Subcutaneous abdominal adipose tissue (tissue), 5 donors: ENCODE results near the gene FAAH.
"Not testable (repeated sequence)": the region's sequence is repeated elsewhere in the genome, so short reads cannot be mapped to it uniquely, and the experiment has no call there.

ENCODE experiments used
- H3K27ac ChIP-seq: one replicate; pipeline ENCODE4 v1.7.0; 2013; ENCODE audit warnings: low read depth, mild to moderate bottlenecking, inconsistent platforms, low read length, moderate library complexity
- H3K27me3 ChIP-seq, 5 donors: one replicate each; pipeline ENCODE4 v1.7.0; 2013; ENCODE audit warnings: low read length in 5 of 5, inconsistent platforms in 1 of 5; ENCODE audit not compliant: control insufficient read depth in 5 of 5, insufficient read depth in 4 of 5
- H3K36me3 ChIP-seq, 5 donors: one replicate each; pipeline ENCODE4 v1.7.0; 2013; ENCODE audit warnings: low read length in 5 of 5; ENCODE audit not compliant: control insufficient read depth in 5 of 5, insufficient read depth in 5 of 5
- H3K4me1 ChIP-seq, 5 donors: one replicate each; pipeline ENCODE4 v1.7.0; 2013; ENCODE audit warnings: low read length in 5 of 5, mild to moderate bottlenecking in 3 of 5, moderate library complexity in 1 of 5; ENCODE audit not compliant: control insufficient read depth in 5 of 5, insufficient read depth in 5 of 5
- H3K4me3 ChIP-seq, 5 donors: one replicate each; pipeline ENCODE4 v1.7.0; 2013; ENCODE audit warnings: low read length in 5 of 5, low read depth in 1 of 5
- H3K9ac ChIP-seq, 5 donors: one replicate each; pipeline ENCODE4 v1.7.0; 2013; ENCODE audit warnings: low read length in 5 of 5, mild to moderate bottlenecking in 4 of 5, moderate library complexity in 3 of 5
- H3K9me3 ChIP-seq, 5 donors: one replicate each; pipeline ENCODE4 v1.7.0; 2013; ENCODE audit warnings: low read length in 5 of 5; ENCODE audit not compliant: control insufficient read depth in 5 of 5
- donor health status: healthy.
- donor health status: healthy.
- donor health status: healthy.
- donor health status: healthy.
- donor health status: healthy.

FAAH gene

DNA sequence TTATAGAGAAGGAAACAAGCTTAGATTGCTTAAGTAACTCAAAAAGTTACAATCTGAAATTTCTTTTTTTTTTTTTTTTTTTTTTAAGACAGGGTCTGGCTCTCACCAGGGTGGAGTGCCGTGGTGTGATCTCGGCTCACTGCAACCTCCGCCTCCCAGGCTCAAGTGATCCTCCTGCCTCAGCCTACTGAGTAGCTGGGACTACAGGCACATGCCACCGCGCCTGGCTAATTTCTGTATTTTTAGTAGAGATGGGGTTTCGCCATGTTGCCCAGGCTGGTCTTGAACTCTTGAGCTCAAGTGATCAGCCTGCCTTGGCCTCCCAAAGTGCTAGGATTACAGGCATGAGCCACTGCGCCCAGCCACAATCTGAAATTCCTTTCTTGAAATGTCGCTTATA lies 26.4 kb upstream of the FAAH start:
- Histone ChIP-seq H3K9ac (peak overlapping the region in 1 of 5 donors; percentile 42), H3K36me3 (peaks cover 8 to 39% (median 24%) of the 10 kb centered on the region in 5 donors), H3K4me1 (peaks cover 0 to 20% (median 15%) of the 10 kb centered on the region in 5 donors)
- not testable (repeated sequence) for H3K9me3 ChIP-seq, H3K27me3 ChIP-seq, H3K27ac ChIP-seq, H3K4me3 ChIP-seq

DNA sequence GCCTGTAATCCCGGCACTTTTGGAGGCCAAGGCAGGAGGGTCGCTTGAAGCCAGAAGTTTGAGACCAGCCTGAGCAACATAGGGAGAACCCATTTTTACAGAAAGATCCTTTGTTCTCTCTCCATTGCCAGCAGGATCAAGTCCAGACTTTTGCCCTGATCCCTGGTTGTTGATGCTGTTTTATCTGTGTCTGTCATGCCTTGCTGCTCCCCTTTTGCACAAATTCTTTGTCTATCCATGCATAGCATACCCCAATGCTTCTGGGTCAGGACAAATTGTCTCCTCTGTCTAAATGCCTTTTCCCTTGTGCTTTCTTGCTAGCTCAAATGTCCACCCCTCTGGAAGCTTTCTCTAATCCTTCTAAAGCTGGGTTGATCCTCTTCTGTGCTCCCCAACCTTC lies 25.3 kb upstream of the FAAH start:
- Histone ChIP-seq H3K9ac (no peak overlapping the region), H3K27ac (no peak overlapping the region), H3K36me3 (peaks cover 0 to 30% (median 14%) of the 10 kb centered on the region in 5 donors), H3K27me3 (no peaks in the 10 kb centered on the region), H3K4me1 (peaks cover 0 to 22% (median 19%) of the 10 kb centered on the region in 5 donors), H3K9me3 (no peaks in the 10 kb centered on the region), H3K4me3 (peak overlapping the region in 1 of 5 donors; percentile 33)

DNA sequence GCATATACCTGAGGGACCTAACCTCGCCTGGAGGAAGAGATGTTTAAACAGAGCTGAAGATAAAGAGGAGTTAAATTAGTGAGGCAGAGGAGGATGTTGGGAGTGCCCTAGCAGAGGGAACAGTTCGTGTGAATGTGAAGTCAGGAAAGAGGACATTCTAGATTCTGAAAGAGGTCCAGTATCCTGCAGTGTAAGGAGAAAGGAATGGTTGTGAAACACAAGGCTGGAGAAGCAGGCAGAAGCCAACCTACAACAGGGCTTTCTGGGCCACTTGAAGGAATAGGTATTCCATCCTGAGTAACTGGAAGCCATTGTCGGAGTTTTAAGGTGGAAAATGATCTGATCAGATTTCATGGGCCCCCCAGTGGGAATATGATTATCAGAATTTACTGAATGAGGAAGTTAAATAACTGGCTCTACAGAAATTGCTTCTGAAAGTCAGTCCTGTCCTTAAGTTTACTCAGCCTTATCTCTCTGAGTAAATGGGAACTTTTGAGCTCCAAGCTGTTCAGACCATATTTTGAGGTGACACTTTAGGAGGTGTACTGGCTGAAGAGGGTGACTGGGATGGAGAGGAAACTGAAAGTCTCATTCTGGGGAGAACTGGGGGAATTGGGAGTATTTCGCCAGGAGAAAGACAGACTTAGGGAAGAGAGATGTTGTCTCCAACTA lies 24.4 kb upstream of the FAAH start:
- peaks cover 0 to 22% (median 19%) of the 10 kb centered on the region in 5 donors for H3K4me1 ChIP-seq
- no peaks in the 10 kb centered on the region for H3K9me3 ChIP-seq
- peak overlapping the region in 1 of 5 donors; percentile 13 for H3K9ac ChIP-seq
- no peak overlapping the region for H3K4me3 ChIP-seq
- H3K27me3 ChIP-seq, result no peaks in the 10 kb centered on the region
- peaks cover 0 to 24% (median 14%) of the 10 kb centered on the region in 5 donors for H3K36me3 ChIP-seq
- no peak overlapping the region for H3K27ac ChIP-seq

DNA sequence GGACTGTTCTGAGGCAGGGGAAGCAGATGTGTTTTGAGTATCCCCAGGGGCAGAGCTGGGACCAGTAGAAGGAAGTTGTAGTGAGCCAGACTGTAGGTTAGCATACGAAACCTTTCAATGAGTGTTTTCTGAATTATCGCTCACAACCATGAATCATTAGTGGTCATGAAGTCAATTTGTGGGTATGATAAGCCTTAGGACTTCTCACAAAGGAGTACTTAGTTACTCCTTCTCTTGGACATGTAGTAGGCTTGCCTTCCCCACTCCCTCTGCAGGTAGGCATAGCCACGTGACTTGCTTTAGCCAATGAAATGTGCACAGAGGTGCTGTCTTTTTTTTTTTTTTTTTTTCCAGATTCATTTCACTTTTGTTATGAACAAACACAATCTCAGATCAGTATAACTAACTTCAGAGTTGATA lies 23.9 kb upstream of the FAAH start:
- peak overlapping the region in 1 of 5 donors; percentile 13 for H3K9ac ChIP-seq
- H3K4me3 ChIP-seq, result no peak overlapping the region
- H3K4me1 ChIP-seq, result peaks cover 0 to 22% (median 19%) of the 10 kb centered on the region in 5 donors
- no peaks in the 10 kb centered on the region for H3K9me3 ChIP-seq
- no peaks in the 10 kb centered on the region for H3K27me3 ChIP-seq
- H3K27ac ChIP-seq, result no peak overlapping the region
- H3K36me3 ChIP-seq, result peaks cover 0 to 20% (median 14%) of the 10 kb centered on the region in 5 donors

DNA sequence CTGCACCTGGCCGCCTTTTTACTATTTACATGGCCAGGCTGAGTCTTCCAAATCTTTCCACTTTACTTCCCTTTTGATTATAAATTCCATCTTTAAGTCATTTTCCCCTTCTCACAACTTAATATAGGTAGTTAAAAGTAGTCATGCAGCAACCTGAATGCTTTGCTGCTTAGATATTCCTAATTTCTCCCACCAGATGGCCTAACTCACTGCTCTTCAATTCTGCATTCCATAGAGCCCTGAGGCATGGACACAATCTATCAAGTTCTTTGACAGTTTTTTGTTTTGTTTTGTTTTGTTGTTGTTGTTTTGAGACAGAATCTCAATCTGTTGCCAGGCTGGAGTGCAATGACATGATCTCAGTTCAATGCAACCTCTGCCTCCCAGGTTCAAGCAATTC lies 21.7 kb upstream of the FAAH start:
- peaks cover 0 to 13% (median 6%) of the 10 kb centered on the region in 5 donors for H3K36me3 ChIP-seq
- peaks cover 0 to 22% (median 19%) of the 10 kb centered on the region in 5 donors for H3K4me1 ChIP-seq
- H3K4me3 ChIP-seq, result no peak overlapping the region
- H3K27me3 ChIP-seq, result no peaks in the 10 kb centered on the region
- no peak overlapping the region for H3K9ac ChIP-seq
- no peak overlapping the region for H3K27ac ChIP-seq
- H3K9me3 ChIP-seq, result no peaks in the 10 kb centered on the region

DNA sequence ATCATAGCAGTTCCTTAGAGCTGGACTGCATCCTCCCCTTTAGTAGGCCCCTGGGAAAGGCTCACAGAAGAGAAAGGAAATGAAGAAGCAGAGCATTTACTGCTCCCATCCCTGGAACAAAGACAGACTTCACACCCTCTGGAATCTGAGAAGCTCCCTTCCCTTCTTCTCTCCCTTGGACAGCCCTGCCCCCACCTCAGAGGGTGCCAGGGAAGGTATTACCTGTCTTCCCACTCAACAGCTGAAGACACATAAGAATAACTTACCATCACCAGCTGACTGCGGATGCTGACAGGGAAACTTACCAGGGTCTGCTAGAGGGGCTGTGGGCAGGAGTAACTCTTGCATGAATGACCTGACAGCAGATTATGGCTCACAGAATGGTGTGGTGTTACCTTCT lies 14.1 kb upstream of the FAAH start:
- Histone ChIP-seq H3K27ac (no peak overlapping the region), H3K9me3 (peaks cover 0 to 2% (median 0%) of the 10 kb centered on the region in 5 donors), H3K27me3 (no peaks in the 10 kb centered on the region), H3K36me3 (peaks cover 0 to 4% (median 0%) of the 10 kb centered on the region in 5 donors), H3K9ac (no peak overlapping the region), H3K4me1 (no peaks in the 10 kb centered on the region), H3K4me3 (no peak overlapping the region)

DNA sequence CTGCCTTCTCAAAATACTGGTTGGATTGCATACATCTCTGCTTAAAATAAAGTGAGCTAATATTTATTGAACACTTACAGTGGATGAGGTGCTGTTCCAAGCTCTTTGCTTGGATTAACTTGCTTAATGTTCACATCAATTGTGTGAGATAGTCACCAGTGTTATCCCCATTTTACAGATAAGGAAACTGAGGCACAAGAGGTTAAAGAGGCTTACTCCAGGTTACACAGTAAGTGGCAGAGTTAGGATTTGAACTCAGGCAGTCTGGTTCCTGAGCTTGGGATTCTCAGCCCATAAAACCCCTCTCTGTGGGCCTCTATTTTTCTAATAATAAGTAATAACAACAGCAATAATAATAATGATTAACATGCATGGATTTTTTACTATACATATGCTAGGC lies 13.6 kb upstream of the FAAH start:
- H3K9ac ChIP-seq, result no peak overlapping the region
- no peaks in the 10 kb centered on the region for H3K27me3 ChIP-seq
- H3K27ac ChIP-seq, result no peak overlapping the region
- H3K36me3 ChIP-seq, result peaks cover 0 to 4% (median 0%) of the 10 kb centered on the region in 5 donors
- no peak overlapping the region for H3K4me3 ChIP-seq
- no peaks in the 10 kb centered on the region for H3K4me1 ChIP-seq
- H3K9me3 ChIP-seq, result peaks cover 0 to 2% (median 0%) of the 10 kb centered on the region in 5 donors

DNA sequence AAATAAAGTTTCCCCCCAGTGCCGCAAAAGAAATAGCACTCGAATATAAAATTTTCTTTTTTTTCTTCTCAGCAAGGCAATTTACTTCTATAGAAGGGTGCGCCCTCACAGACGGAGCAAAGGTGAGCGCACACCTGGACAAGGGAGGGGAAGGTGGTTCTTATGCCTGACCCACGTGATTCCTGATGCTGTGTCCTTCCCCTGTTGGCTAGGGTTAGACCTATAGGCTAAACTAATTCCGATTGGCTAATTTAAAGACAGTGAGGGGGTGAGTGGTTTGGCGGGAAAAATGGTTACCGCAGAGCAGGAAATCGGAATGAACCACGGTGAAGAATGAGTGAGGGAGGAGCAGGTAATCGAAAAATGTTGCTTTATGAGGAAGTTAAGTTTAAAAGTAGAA lies 607 bp upstream of the FAAH start:
- no peaks in the 10 kb centered on the region for H3K36me3 ChIP-seq
- H3K9me3 ChIP-seq, result peaks cover 0 to 7% (median 0%) of the 10 kb centered on the region in 5 donors
- H3K4me1 ChIP-seq, result peaks cover 0 to 27% (median 18%) of the 10 kb centered on the region in 5 donors
- H3K9ac ChIP-seq, result no peak overlapping the region
- no peaks in the 10 kb centered on the region for H3K27me3 ChIP-seq
- no peak overlapping the region for H3K27ac ChIP-seq
- H3K4me3 ChIP-seq, result no peak overlapping the region

DNA sequence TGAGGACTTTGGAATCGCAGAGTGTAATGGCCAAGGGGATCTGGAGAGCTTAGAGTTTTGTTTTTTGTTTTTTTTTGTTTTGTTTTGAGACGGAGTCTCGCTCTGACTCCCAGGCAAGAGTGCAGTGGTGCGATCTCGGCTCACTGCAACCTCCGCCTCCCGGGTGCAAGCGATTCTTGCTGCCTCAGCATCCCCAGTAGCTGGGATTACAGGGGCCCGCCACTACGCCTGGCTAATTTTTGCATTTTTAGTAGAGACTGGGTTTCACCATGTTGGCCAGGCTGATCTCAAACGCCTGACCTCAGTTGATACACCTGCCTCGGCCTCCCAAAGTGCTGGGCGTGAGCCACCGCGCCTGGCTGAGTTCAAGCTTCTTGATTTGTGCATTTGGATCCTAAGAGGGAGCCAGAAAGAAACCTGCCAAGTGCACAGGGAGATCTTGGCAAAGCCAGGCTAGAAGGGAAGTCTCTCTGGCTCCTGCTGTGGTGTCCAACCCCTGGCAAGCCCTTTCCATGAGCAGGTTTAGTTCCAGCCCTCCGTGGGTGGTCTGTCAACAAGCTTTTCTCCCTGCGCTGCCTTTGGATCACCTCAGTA lies 852 bp downstream of the FAAH start:
- Histone ChIP-seq H3K4me3 (peak overlapping the region; percentile 57 to 76 (median 72)), H3K27ac (no peak overlapping the region), H3K27me3 (no peaks in the 10 kb centered on the region), H3K9me3 (peaks cover 0 to 7% (median 0%) of the 10 kb centered on the region in 5 donors), H3K4me1 (peaks cover 0 to 27% (median 18%) of the 10 kb centered on the region in 5 donors), H3K36me3 (no peaks in the 10 kb centered on the region), H3K9ac (peak overlapping the region in 3 of 5 donors; percentile 31 to 49 (median 45))
